ENCODE results near the gene VAT1L. TPM values are rescaled to one million over a fixed set of nuclear protein-coding genes. Genes with fewer than 3 reads are reported as not detected.

VAT1L gene
- total RNA-seq, 2 experiments from 2014 or later, result not detected

DNA sequence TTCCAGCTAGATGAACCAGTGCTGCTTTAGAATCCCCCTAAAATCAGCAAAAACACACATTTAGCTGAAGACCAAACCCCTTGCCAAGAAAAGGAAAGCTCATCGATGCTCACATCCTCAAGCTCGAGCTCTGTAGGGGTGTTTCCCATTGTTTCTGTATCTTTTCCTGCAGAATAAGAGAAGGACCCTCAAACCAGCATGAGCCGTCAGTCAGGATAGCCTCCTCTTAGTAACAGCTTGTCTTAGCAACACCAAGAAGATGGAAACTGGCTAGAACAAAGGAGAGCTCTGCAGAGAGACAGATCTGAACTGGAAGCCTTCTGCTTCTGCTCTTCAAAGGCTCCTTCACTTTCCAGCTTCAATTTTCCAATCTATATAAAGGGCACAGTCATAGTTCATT is 32.0 kb downstream of the VAT1L start:
- no peaks in the 10 kb centered on the region for H3K4me1 Mint-ChIP-seq (ENCODE audit: low read depth)
- no peak overlapping the region for H3K4me3 Mint-ChIP-seq
- POLR2A ChIA-PET, result no interaction called here
- H3K9me3 Mint-ChIP-seq, result no peaks in the 10 kb centered on the region
- no peaks in the 10 kb centered on the region for H3K36me3 Mint-ChIP-seq
- H3K27me3 Mint-ChIP-seq, result peaks cover 17% of the 10 kb centered on the region
- no peak overlapping the region for H3K27ac Mint-ChIP-seq
- intact Hi-C loops (cut with micrococcal nuclease), result no loop called here
- CTCF ChIA-PET, result no interaction called here
- DNase-seq, result no peak

DNA sequence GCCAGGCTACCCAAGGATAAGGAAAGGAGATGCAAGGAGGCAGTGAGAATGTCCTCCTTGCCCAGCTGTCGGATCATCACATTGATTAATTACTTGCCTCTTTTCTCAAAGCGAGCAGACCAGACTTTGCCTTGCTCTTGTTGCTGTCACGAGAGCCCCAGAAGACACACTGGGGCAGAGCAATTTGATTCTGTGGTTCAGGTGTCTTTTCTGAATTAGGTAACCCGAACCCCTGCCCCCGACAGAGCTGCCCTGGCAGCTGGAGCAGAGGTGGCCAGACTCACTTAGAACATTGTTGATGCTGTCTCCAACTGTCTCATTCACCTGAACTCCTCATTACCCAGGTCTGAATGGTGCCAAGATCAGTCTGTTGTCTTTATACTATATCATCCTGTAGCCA is 34.3 kb downstream of the VAT1L start:
- no peak overlapping the region for H3K27ac Mint-ChIP-seq
- ChIA-PET POLR2A (no interaction called here), CTCF (no interaction called here)
- H3K4me1 Mint-ChIP-seq (ENCODE audit: low read depth), result no peaks in the 10 kb centered on the region
- no peak for DNase-seq
- peaks cover 14% of the 10 kb centered on the region for H3K27me3 Mint-ChIP-seq
- no peaks in the 10 kb centered on the region for H3K9me3 Mint-ChIP-seq
- H3K36me3 Mint-ChIP-seq, result no peaks in the 10 kb centered on the region
- intact Hi-C loops (cut with micrococcal nuclease), result no loop called here
- no peak overlapping the region for H3K4me3 Mint-ChIP-seq

DNA sequence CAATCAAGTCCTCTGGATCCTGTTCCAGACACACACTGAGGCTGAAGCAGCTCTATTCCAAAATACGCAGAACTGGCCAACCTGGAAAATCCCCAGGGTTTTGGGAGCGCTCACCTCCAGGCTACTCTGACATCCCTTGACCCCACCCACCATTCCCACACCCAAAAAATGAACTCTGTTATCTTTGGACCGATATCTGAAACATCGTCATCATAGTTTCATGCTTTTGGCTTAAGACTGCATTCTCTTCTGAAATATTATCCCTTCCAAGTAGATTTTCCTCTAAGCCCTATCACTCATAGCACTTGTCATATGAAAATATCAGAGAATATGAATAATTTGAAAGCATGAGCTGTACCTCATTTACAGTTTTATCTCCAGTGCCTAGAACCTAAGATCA is 34.7 kb downstream of the VAT1L start:
- H3K9me3 Mint-ChIP-seq, result no peaks in the 10 kb centered on the region
- H3K4me3 Mint-ChIP-seq, result no peak overlapping the region
- ChIA-PET CTCF (no interaction called here), POLR2A (no interaction called here)
- no peak for DNase-seq
- intact Hi-C loops (cut with micrococcal nuclease), result no loop called here
- H3K36me3 Mint-ChIP-seq, result no peaks in the 10 kb centered on the region
- no peak overlapping the region for H3K27ac Mint-ChIP-seq
- H3K4me1 Mint-ChIP-seq (ENCODE audit: low read depth), result no peaks in the 10 kb centered on the region
- peaks cover 14% of the 10 kb centered on the region for H3K27me3 Mint-ChIP-seq

DNA sequence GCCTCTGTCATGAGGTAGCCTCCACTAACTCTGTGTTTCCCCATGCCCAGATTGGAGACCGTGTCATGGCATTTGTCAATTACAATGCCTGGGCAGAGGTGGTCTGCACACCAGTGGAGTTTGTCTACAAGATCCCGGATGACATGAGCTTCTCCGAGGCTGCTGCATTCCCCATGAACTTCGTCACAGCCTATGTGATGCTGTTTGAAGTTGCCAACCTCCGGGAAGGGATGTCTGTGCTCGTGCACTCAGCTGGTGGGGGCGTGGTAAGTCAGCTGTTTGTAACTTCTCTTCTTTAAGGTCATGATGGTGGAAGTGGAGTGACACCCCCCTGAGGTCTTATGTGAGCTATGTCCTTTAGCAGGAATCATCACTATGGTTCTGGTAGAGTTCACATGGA is 36.8 kb downstream of the VAT1L start:
- POLR2A ChIA-PET, result no interaction called here
- CTCF ChIA-PET, result no interaction called here

DNA sequence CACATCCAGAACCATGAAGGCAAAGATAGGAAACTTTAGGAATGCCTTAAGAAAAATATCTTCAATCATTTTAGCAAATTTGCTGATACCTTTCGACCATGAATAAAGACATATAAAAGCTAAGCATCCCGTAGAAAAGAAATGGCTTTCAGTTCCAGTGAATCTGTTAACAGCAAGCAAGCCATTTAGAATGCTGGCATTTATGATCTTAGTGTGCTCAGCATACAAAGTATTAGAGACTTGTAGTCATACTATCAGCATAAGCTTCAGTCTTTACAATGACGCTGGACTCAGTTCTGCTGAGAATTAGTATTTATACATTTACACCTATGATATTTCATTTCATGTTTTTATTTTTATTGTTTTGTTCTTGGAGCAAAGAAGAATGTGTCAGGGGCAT is 38.7 kb downstream of the VAT1L start:
- Mint-ChIP-seq H3K4me1 (ENCODE audit: low read depth) (no peaks in the 10 kb centered on the region), H3K9me3 (no peaks in the 10 kb centered on the region), H3K27ac (no peak overlapping the region), H3K36me3 (no peaks in the 10 kb centered on the region), H3K4me3 (no peak overlapping the region), H3K27me3 (peaks cover 10% of the 10 kb centered on the region)
- ChIA-PET POLR2A (no interaction called here), CTCF (no interaction called here)
- intact Hi-C loops (cut with micrococcal nuclease), result no loop called here
- DNase-seq, result no peak

More for the DNA sequence above, 36.8 kb downstream of the VAT1L start:
- Mint-ChIP-seq H3K36me3 (no peaks in the 10 kb centered on the region), H3K4me1 (ENCODE audit: low read depth) (no peaks in the 10 kb centered on the region), H3K27ac (no peak overlapping the region), H3K9me3 (no peaks in the 10 kb centered on the region), H3K4me3 (no peak overlapping the region), H3K27me3 (peaks cover 13% of the 10 kb centered on the region)
- no peak for DNase-seq
- intact Hi-C loops (cut with micrococcal nuclease), result no loop called here

DNA sequence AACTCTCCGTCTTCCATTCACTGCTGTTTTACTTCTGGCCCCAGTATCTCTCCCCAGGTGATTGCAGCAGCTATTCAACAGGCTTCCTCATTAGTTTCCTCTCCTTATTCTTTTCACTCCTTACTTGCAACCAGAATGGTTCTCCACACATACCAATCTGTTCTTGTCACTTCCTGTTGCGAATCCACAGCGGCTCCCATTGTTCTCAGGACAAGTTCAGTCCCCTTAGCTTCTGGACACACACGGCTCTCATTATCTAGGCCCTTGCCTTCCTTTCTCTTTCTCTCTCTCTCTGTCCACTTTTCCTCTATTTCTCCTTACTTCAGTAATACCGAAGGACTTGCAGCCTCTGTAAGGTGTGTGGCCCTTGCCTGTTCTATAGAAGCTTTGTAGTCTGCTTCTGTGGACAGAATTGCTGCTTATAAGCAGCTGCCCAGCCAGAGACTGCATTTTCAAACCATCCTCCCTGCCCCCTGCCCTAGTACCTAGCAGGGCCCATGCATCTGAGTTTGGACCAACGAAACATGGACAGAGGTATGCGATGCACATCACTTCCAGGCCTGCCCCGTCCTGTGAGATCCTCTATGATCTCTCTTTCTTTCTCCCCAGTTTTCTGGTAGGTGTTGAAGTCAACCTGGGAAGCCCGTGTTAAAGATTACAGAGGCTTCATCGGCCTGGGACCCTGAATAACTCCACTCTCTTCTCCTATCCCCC is 45.7 kb downstream of the VAT1L start:
- ChIA-PET POLR2A (no interaction called here), CTCF (no interaction called here)
- H3K4me1 Mint-ChIP-seq (ENCODE audit: low read depth), result no peaks in the 10 kb centered on the region
- H3K4me3 Mint-ChIP-seq, result no peak overlapping the region
- no peak overlapping the region for H3K27ac Mint-ChIP-seq
- no peaks in the 10 kb centered on the region for H3K9me3 Mint-ChIP-seq
- no peak for DNase-seq
- intact Hi-C loops (cut with micrococcal nuclease), result no loop called here
- no peaks in the 10 kb centered on the region for H3K36me3 Mint-ChIP-seq
- peaks cover 7% of the 10 kb centered on the region for H3K27me3 Mint-ChIP-seq

DNA sequence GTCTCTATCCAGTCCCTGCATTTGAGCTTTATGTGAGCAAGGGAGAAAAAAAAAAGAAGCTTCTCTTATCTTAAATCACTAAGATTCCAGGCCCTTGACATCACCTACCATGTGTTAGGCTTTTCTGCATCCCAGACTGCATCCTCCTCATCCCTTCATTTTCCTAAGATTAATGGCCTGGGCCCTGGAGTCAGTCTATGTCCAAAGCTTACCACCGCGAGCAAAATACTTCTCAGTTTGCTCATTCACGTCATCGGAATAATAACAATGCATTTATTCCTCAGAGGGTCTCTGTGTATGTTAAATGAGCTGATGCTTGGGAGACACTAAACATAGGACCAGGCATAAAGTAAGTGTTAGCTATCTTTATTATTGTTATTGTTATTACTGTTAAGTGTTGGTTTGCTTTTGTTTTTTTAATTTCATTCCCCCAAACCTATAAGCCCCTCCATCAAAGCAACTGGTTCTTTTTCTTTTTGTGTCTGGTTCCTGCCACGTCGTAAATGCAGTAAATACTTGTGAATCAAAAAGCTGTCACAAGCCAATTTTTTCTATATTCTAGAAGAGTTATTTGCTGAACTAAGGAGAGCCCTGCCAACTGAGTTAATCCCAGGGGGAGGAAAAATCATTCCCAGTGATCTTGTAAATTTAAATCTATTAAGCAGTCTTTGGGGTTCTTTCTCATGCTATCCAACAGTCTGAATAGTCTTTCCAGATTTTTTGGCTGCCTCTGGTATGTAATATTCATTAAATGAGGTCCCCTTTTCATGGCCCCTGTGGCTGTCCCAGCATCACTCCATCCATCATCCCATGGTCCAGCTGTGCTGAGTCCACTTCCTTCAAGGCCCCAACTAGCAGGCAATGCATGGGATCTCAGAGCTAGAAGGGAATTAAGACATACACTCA is 46.5 kb downstream of the VAT1L start:
- Mint-ChIP-seq H3K27me3 (peaks cover 12% of the 10 kb centered on the region), H3K4me3 (no peak overlapping the region), H3K36me3 (no peaks in the 10 kb centered on the region), H3K9me3 (no peaks in the 10 kb centered on the region), H3K27ac (no peak overlapping the region), H3K4me1 (ENCODE audit: low read depth) (no peaks in the 10 kb centered on the region)
- CTCF ChIA-PET, result no interaction called here
- DNase-seq, result no peak
- POLR2A ChIA-PET, result no interaction called here
- intact Hi-C loops (cut with micrococcal nuclease), result no loop called here

DNA sequence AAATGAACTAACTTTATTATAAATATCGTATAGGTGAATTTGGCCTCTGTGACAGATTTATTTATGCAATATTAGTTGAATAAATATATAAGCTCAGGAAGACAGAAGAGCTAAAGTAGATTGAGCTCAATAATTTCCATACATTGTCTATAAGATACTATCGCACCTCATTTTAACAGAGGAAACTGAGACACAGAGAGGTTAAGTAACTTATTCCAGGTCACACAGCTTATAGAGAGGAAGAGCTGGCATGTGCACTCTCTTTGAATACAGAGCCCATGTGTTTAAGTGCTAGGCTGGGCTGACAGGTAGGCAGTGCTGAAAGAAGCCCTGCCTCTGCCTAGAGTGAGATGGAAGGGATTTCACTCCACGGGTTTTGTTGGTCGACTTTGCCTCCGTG is 48.4 kb downstream of the VAT1L start:
- intact Hi-C loops (cut with micrococcal nuclease), result no loop called here
- no peak for DNase-seq
- no peak overlapping the region for H3K27ac Mint-ChIP-seq
- H3K4me3 Mint-ChIP-seq, result no peak overlapping the region
- no peaks in the 10 kb centered on the region for H3K9me3 Mint-ChIP-seq
- H3K27me3 Mint-ChIP-seq, result peaks cover 14% of the 10 kb centered on the region
- no peaks in the 10 kb centered on the region for H3K4me1 Mint-ChIP-seq (ENCODE audit: low read depth)
- CTCF ChIA-PET, result no interaction called here
- POLR2A ChIA-PET, result no interaction called here
- H3K36me3 Mint-ChIP-seq, result no peaks in the 10 kb centered on the region

DNA sequence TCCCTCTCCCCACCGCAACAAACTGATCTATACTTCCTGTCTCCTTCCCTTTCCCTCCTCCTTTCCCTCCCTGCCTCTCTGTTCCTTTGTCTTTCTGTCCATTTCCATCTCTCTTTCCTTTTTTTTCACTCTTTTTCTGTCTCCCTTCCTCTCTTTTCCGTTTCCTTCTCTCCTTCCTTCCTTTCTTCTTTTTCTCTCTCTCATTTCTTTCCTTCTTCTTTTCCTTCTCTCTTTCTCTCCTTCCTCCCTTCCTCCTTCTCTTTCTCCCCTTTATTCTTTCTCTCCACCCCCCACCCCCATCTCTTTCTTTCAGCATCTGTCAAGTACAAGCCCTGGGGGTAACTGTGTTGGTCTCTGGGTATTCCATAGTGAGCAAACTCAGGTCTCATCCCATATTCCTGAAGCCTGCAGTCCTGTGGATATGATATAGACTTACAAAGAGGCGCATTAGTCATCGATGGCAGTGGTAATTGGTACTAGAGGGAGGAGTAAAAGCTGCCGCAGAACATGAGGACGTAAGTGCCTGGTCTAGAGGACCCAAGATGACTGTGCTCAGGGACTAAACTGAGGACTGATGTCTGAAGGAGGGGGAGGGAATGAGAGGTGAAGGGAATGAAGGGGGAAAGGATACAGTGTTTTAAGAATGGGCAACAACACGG is 50.4 kb downstream of the VAT1L start:
- DNase-seq, result no peak
- intact Hi-C loops (cut with micrococcal nuclease), result no loop called here
- H3K4me3 Mint-ChIP-seq, result no peak overlapping the region
- H3K27me3 Mint-ChIP-seq, result peaks cover 14% of the 10 kb centered on the region
- H3K36me3 Mint-ChIP-seq, result no peaks in the 10 kb centered on the region
- no peaks in the 10 kb centered on the region for H3K9me3 Mint-ChIP-seq
- ChIA-PET CTCF (no interaction called here), POLR2A (no interaction called here)
- H3K27ac Mint-ChIP-seq, result no peak overlapping the region
- H3K4me1 Mint-ChIP-seq (ENCODE audit: low read depth), result no peaks in the 10 kb centered on the region

DNA sequence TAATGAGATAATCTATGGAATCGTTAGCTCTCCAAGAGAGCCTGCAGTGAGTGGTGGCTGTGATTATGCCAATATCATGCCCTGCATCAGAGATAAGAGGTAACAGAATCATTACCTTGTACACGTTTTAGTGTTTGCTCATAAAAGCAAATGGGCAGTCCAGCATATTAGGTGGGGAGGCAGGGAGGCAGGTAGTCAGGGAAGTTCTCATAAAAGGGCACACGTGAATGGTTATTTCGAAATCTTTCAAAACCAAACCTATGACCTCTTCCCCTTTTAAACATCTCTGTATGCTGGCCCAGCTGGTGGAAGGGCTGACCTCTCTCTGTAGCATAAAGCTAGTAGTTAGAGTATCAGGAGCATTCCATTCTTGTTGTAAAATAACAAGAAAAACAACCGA is 51.7 kb downstream of the VAT1L start:
- H3K9me3 Mint-ChIP-seq, result no peaks in the 10 kb centered on the region
- H3K27ac Mint-ChIP-seq, result no peak overlapping the region
- H3K36me3 Mint-ChIP-seq, result no peaks in the 10 kb centered on the region
- H3K27me3 Mint-ChIP-seq, result peaks cover 13% of the 10 kb centered on the region
- no peak overlapping the region for H3K4me3 Mint-ChIP-seq
- CTCF ChIA-PET, result no interaction called here
- POLR2A ChIA-PET, result no interaction called here
- intact Hi-C loops (cut with micrococcal nuclease), result no loop called here
- no peaks in the 10 kb centered on the region for H3K4me1 Mint-ChIP-seq (ENCODE audit: low read depth)
- no peak for DNase-seq

DNA sequence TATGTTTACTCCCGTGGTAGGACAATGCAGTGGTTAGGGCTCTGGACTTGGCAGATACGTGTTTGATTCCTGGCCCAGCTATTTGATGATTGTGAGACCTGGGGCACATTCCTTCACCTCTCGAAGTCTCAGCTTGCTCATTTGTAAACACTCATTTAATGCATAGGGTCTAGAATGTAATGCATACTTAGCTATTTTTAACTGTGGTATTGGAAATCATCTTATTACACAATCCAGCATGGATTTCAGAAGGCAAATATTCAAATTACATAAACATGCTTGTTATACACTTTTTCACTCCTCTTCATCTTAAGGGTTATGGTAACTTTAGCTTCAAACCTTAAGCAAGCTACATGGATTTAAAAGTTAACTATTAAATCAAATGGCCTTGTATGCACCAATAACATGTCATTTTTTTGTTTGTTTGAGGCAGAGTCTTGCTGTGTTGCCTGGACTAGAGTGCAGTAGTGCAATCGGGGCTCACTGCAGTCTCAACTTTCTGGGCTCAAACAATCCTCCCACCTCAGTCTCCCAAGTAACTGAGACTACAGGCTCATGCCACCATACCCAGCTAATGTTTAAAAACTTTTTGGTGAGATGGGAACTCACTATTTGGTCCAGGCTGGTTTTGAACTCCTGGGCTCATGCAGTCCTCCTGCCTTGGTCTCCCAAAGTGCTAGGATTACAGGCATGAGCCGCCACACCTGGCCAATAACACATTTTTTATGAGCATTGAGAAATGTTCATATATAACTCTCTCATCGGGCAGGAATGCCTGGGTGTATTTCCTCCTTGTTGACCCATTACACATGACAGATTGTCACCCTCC is 52.5 kb downstream of the VAT1L start:
- H3K36me3 Mint-ChIP-seq, result no peaks in the 10 kb centered on the region
- H3K9me3 Mint-ChIP-seq, result no peaks in the 10 kb centered on the region
- no peaks in the 10 kb centered on the region for H3K4me1 Mint-ChIP-seq (ENCODE audit: low read depth)
- ChIA-PET CTCF (no interaction called here), POLR2A (no interaction called here)
- H3K27me3 Mint-ChIP-seq, result peaks cover 18% of the 10 kb centered on the region
- no peak overlapping the region for H3K27ac Mint-ChIP-seq
- no peak overlapping the region for H3K4me3 Mint-ChIP-seq
- no peak for DNase-seq
- intact Hi-C loops (cut with micrococcal nuclease), result no loop called here

DNA sequence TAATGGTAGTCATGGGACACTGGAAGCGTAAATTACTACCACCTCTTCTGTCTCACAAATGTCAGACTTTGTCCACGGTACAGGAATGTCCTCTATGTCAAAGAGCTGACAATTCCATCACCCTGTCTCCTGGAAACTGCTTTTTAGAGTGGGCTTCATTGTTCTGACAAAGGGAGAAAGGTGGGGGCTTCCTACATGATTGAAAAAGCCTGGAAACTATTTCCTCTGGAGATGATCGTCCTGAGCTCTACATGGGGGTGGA is 53.1 kb downstream of the VAT1L start:
- H3K27ac Mint-ChIP-seq, result no peak overlapping the region
- ChIA-PET CTCF (interaction anchor here (0.5 kb wide), 1 partner anchor 80 kb away, joined by 3 read pairs; no protein-coding TSS in a partner anchor), POLR2A (no interaction called here)
- H3K4me1 Mint-ChIP-seq (ENCODE audit: low read depth), result no peaks in the 10 kb centered on the region
- no peaks in the 10 kb centered on the region for H3K9me3 Mint-ChIP-seq
- peaks cover 19% of the 10 kb centered on the region for H3K27me3 Mint-ChIP-seq
- intact Hi-C loops (cut with micrococcal nuclease), result no loop called here
- no peak overlapping the region for H3K4me3 Mint-ChIP-seq
- no peaks in the 10 kb centered on the region for H3K36me3 Mint-ChIP-seq
- no peak for DNase-seq
